ENCODE results near the gene PGM1. TPM values are rescaled to one million over a fixed set of nuclear protein-coding genes. Genes with fewer than 3 reads are reported as not detected.

The PGM1 gene
- total and polyA plus RNA-seq, 2 of the 4 experiments (the other 2 are of a cell fraction) = 42.6 to 94.5 TPM

DNA sequence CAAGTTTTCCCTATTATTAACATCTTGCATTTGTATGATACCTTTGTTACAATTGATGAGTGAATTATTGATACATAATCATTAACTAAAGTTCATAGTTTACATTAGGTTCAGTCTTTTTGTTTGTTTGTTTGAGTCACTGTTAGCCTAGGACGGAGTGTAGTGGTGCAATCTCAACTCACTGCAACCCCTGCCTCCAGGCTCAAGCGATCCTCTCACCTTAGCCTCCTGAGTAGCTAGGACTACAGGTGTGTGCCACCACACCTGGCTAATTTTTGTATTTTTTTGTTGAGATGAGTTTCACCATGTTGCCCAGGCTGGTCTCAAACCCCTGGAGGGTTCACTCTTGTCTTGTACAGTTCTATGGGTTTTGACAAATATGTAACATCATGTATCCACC is 33.9 kb upstream of the PGM1 start:
- in situ Hi-C loops (cut with MboI; ENCODE audit: low sequenced_read_pairs) (no loop called here), dilution Hi-C loops (cut with HindIII; ENCODE audit: low sequenced_read_pairs, unreplicated experiment) (no loop called here), intact Hi-C loops (cut with micrococcal nuclease) (no loop called here)
- Histone ChIP-seq H4K91ac (ENCODE audit: insufficient read depth, low read depth, low read length) (no peak overlapping the region), H3K79me1 (ENCODE audit: low read depth in 1 of 2, low read length in 2 of 2) (no peaks in the 10 kb centered on the region), H3K9me1 (ENCODE audit: insufficient read depth, low read length) (no peaks in the 10 kb centered on the region; the same call in 1 of the 2 replicates), H2BK5ac (ENCODE audit: low read depth, low read length, poor library complexity, severe bottlenecking) (no peak overlapping the region), H2AK5ac (ENCODE audit: low read depth, low read length) (no peak overlapping the region), H3K56ac (ENCODE audit: extremely low read depth, insufficient read depth, low read length) (no peak overlapping the region), H4K8ac (ENCODE audit: low read depth in 2 of 2, low read length in 2 of 2) (no peak overlapping the region), H3K27ac (ENCODE audit: insufficient read depth, low read length) (no peak overlapping the region), H2BK20ac (ENCODE audit: low read depth, low read length) (no peak overlapping the region), H3K9me3 (ENCODE audit: control insufficient read depth, insufficient read depth, low read length) (no peaks in the 10 kb centered on the region), H3K18ac (ENCODE audit: low read depth, low read length) (no peak overlapping the region), H3K27me3 (ENCODE audit: control insufficient read depth, insufficient read depth, low read length) (no peaks in the 10 kb centered on the region), H3K36me3 (ENCODE audit: control insufficient read depth, insufficient read depth, low read length) (no peaks in the 10 kb centered on the region), H3K9ac (ENCODE audit: low read depth, low read length) (no peak overlapping the region), H3K4me1 (ENCODE audit: control insufficient read depth, insufficient read depth, low read length) (peaks cover 5% of the 10 kb centered on the region; the same call in 1 of the 2 replicates), H2BK15ac (ENCODE audit: low read depth, low read length) (no peak overlapping the region), H2AK9ac (replicated peaks; ENCODE audit: low read depth, low read length, poor library complexity) (no peak overlapping the region), H3K4ac (ENCODE audit: low read depth, low read length) (no peak overlapping the region), H3K14ac (replicated peaks; ENCODE audit: low read depth, low read length) (no peak overlapping the region), H4K20me1 (ENCODE audit: insufficient read depth, low read length) (no peaks in the 10 kb centered on the region), H3K4me2 (ENCODE audit: low read depth, low read length) (no peak overlapping the region), H3K4me3 (ENCODE audit: insufficient read depth, low read depth, low read length) (no peak overlapping the region), H4K5ac (ENCODE audit: low read depth, low read length) (no peak overlapping the region), H2AFZ (replicated peaks; ENCODE audit: low read length, poor library complexity) (no peak overlapping the region), H2BK120ac (ENCODE audit: low read depth, low read length) (no peak overlapping the region), H3K23ac (ENCODE audit: low read depth, low read length) (no peak overlapping the region)
- ATAC-seq (ENCODE audit: low read depth) = no peak
- no peak for DNase-seq
- BruUV-seq (replicated peaks) = no TSS peak
- WGBS, 2 experiments (ENCODE audit: extremely low coverage in 2 of 2, insufficient read length in 1 of 2) = no CpG with 5 or more reads among the region's 2 CpGs
- ChIA-PET POLR2A (ENCODE audit: unreplicated experiment) (no interaction called here), CTCF (interaction anchor here (0.6 kb wide), 3 partner anchors 11 to 238 kb away, joined by 3 to 4 read pairs (median 3); no protein-coding TSS in a partner anchor)
- TF ChIP-seq MAZ (IDR thresholded peaks at IDR 0.05; ENCODE audit: borderline replicate concordance, low read depth, low read length) = no peak
- no peak for TF ChIP-seq MXI1 (IDR thresholded peaks at IDR 0.05; ENCODE audit: borderline replicate concordance, low read depth, low read length)
- TF ChIP-seq, protein P1, sequence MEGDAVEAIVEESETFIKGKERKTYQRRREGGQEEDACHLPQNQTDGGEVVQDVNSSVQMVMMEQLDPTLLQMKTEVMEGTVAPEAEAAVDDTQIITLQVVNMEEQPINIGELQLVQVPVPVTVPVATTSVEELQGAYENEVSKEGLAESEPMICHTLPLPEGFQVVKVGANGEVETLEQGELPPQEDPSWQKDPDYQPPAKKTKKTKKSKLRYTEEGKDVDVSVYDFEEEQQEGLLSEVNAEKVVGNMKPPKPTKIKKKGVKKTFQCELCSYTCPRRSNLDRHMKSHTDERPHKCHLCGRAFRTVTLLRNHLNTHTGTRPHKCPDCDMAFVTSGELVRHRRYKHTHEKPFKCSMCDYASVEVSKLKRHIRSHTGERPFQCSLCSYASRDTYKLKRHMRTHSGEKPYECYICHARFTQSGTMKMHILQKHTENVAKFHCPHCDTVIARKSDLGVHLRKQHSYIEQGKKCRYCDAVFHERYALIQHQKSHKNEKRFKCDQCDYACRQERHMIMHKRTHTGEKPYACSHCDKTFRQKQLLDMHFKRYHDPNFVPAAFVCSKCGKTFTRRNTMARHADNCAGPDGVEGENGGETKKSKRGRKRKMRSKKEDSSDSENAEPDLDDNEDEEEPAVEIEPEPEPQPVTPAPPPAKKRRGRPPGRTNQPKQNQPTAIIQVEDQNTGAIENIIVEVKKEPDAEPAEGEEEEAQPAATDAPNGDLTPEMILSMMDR (conservative IDR thresholded peaks at IDR 0.05; ENCODE audit: low read depth, low read length) = no peak
- no peak for TF ChIP-seq BHLHE40 (IDR thresholded peaks at IDR 0.05; ENCODE audit: low read depth, low read length)
- TF ChIP-seq POLR2A (IDR thresholded peaks at IDR 0.05; ENCODE audit: low read depth, low read length) = no peak
- TF ChIP-seq, protein P2, sequence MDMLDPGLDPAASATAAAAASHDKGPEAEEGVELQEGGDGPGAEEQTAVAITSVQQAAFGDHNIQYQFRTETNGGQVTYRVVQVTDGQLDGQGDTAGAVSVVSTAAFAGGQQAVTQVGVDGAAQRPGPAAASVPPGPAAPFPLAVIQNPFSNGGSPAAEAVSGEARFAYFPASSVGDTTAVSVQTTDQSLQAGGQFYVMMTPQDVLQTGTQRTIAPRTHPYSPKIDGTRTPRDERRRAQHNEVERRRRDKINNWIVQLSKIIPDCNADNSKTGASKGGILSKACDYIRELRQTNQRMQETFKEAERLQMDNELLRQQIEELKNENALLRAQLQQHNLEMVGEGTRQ (IDR thresholded peaks at IDR 0.05; ENCODE audit: low read depth, low read length) = no peak
- TF ChIP-seq CHD1 (IDR thresholded peaks at IDR 0.05; ENCODE audit: low read depth, low read length) = no peak

Data from IMR-90 (cell line).